HCT116 (cell line): Measurements from ENCODE around the gene LTB4R. TPM values are rescaled to one million over a fixed set of nuclear protein-coding genes. Genes with fewer than 3 reads are reported as not detected.

ENCODE experiments used
- ATAC-seq: fragments of 200-7000 bp; cut with Tn5 transposase; 2 replicates; pipeline ENCODE4 v1.9.1; 2020; ENCODE audit warnings: mild to moderate bottlenecking, moderate library complexity
- BruUV-seq: library from RNA; stranded (reverse); fragments of 400-500 nt; replicated peaks from 2 replicates; lab custom pipeline; 2021; lab: Mats Ljungman, UMichigan
- CTCF ChIA-PET: fragments of 300-600 bp; sonication (Branson Sonifier 250); formaldehyde crosslinking; loops from one replicate; lab custom pipeline; 2021; ENCODE audit warnings: antibody characterized with exemption; lab: Charles Lee
- POLR2A ChIA-PET: fragments of 300-600, 350-600 bp; sonication (Branson Sonifier 250); formaldehyde crosslinking; loops from one replicate; lab custom pipeline; 2021; ENCODE audit warnings: antibody characterized with exemption; lab: Charles Lee
- RAD21 ChIA-PET, 2 experiments: fragments of 300-600 bp; sonication (Branson Sonifier 250); formaldehyde crosslinking; loops; one replicate each; lab custom pipeline; 2023; ENCODE audit warnings: low total read pairs in 2 of 2; ENCODE audit not compliant: uncharacterized antibody in 2 of 2, unreplicated experiment in 2 of 2, low non-redundant PET in 1 of 2; lab: Charles Lee
- DNase-seq: peaks from one replicate; pipeline ENCODE4 v3.0.0-alpha.2; 2010; ENCODE audit warnings: low read depth, low spot score
- H2AFZ ChIP-seq: fragments of 200-600 bp; shearing (Covaris generic), sonication (generic); 2 replicates; pipeline ENCODE4 v1.6.1; 2017; ENCODE audit warnings: low read depth, mixed run types, mixed read lengths, antibody characterized with exemption, low read length; ENCODE audit not compliant: poor library complexity, severe bottlenecking
- H3K27ac ChIP-seq: 2 replicates; pipeline ENCODE4 v1.5.1; 2012; ENCODE audit warnings: low read depth, low read length
- H3K27me3 ChIP-seq: fragments of 200-600 bp; sonication (generic); 2 replicates; pipeline ENCODE4 v1.6.1; 2016; ENCODE audit warnings: mixed run types, low read length, mixed read lengths; ENCODE audit not compliant: insufficient read depth
- H3K36me3 ChIP-seq, 2 experiments: fragments of 200-500 bp in 1 of 2; fragments of 200-600 bp in 1 of 2; sonication (Bioruptor generic) in 1 of 2; sonication (generic) in 1 of 2; 2 replicates each; pipeline versions ENCODE4 v1.5.1 to v1.6.1; 2014 to 2016; ENCODE audit warnings: low read length in 2 of 2, inconsistent platforms in 1 of 2, mixed read lengths in 1 of 2, mixed run types in 1 of 2; ENCODE audit not compliant: insufficient read depth in 2 of 2, control insufficient read depth in 1 of 2
- H3K4me1 ChIP-seq, 2 experiments: fragments of 200-600 bp in 1 of 2; sonication (generic) in 1 of 2; 2 replicates each; pipeline versions ENCODE4 v1.5.1 to v1.6.1; 2012 to 2017; ENCODE audit warnings: low read length in 2 of 2, inconsistent platforms in 1 of 2, mild to moderate bottlenecking in 1 of 2, mixed read lengths in 1 of 2, mixed run types in 1 of 2, moderate library complexity in 1 of 2; ENCODE audit not compliant: insufficient read depth in 2 of 2, control insufficient read depth in 1 of 2
- H3K4me2 ChIP-seq: fragments of 200-600 bp; sonication (generic); 2 replicates; pipeline ENCODE4 v1.6.1; 2017; ENCODE audit warnings: mixed run types, low read length, mixed read lengths
- H3K4me3 ChIP-seq, 2 experiments: fragments of 200-600 bp in 1 of 2; sonication (generic) in 1 of 2; replicated peaks in 1 of 2; 2 replicates each; pipeline ENCODE4 v1.5.1; 2011 to 2016; ENCODE audit warnings: low read length in 2 of 2, control low read depth in 1 of 2, low read depth in 1 of 2, mild to moderate bottlenecking in 1 of 2, mixed read lengths in 1 of 2, mixed run types in 1 of 2
- H3K79me2 ChIP-seq: fragments of 200-600 bp; sonication (generic); 2 replicates; pipeline ENCODE4 v1.6.1; 2017; ENCODE audit warnings: mild to moderate bottlenecking, mixed run types, low read length, moderate library complexity, mixed read lengths; ENCODE audit not compliant: insufficient read depth
- H3K9ac ChIP-seq: fragments of 200-600 bp; sonication (generic); 2 replicates; pipeline ENCODE4 v1.6.1; 2016; ENCODE audit warnings: low read length, mixed read lengths
- H3K9me2 ChIP-seq: fragments of 200-600 bp; sonication (generic), shearing (Covaris generic); 2 replicates; pipeline ENCODE4 v1.6.1; 2017; ENCODE audit warnings: mixed run types, mild to moderate bottlenecking, moderate library complexity; ENCODE audit not compliant: insufficient read depth
- H3K9me3 ChIP-seq, 2 experiments: fragments of 200-500 bp in 1 of 2; fragments of 200-600 bp in 1 of 2; sonication (Bioruptor generic) in 1 of 2; sonication (generic) in 1 of 2; 2 replicates each; pipeline ENCODE4 v1.6.1; 2014 to 2017; ENCODE audit warnings: low read length in 2 of 2, mixed read lengths in 2 of 2, inconsistent platforms in 1 of 2, low read depth in 1 of 2, mild to moderate bottlenecking in 1 of 2, mixed run types in 1 of 2, moderate library complexity in 1 of 2; ENCODE audit not compliant: control insufficient read depth in 1 of 2, insufficient read depth in 1 of 2
- H4K20me1 ChIP-seq: fragments of 200-600 bp; sonication (generic), shearing (Covaris generic); 2 replicates; pipeline ENCODE4 v1.6.1; 2017; ENCODE audit warnings: mixed run types, mild to moderate bottlenecking, moderate library complexity; ENCODE audit not compliant: insufficient read depth
- CEBPB ChIP-seq: IDR thresholded peaks from 2 replicates; pipeline ENCODE4 v1.6.1; 2012; ENCODE audit warnings: low read depth
- EGR1 ChIP-seq: IDR thresholded peaks from 2 replicates; pipeline ENCODE4 v1.6.1; 2012; ENCODE audit warnings: low read depth
- EZH2 ChIP-seq: fragments of 200-600 bp; sonication (generic); IDR thresholded peaks from 2 replicates; pipeline ENCODE4 v1.6.1; 2017; ENCODE audit warnings: antibody characterized with exemption, mixed run types
- JUND ChIP-seq: IDR thresholded peaks from 2 replicates; pipeline ENCODE4 v1.6.1; 2012
- MAX ChIP-seq: IDR thresholded peaks from 2 replicates; pipeline ENCODE4 v1.6.1; 2012
- POLR2A ChIP-seq: IDR thresholded peaks from 2 replicates; pipeline ENCODE4 v1.7.0; 2011; ENCODE audit warnings: borderline replicate concordance; ENCODE audit not compliant: insufficient read depth, insufficient read length; ENCODE audit errors: extremely low read depth
- RAD21 ChIP-seq: IDR thresholded peaks from 2 replicates; pipeline ENCODE4 v1.6.1; 2012; ENCODE audit warnings: low read depth, mild to moderate bottlenecking
- SIN3A ChIP-seq: IDR thresholded peaks from 2 replicates; pipeline ENCODE4 v1.6.1; 2012; ENCODE audit warnings: low read depth
- SP1 ChIP-seq: IDR thresholded peaks from 2 replicates; pipeline ENCODE4 v1.6.1; 2012; ENCODE audit warnings: low read depth
- TCF7L2 ChIP-seq: IDR thresholded peaks from 2 replicates; pipeline ENCODE4 v1.7.0; 2011; ENCODE audit warnings: borderline replicate concordance, inconsistent platforms; ENCODE audit not compliant: insufficient read depth, insufficient read length; ENCODE audit errors: extremely low read depth
- ZFX ChIP-seq: fragments of 450-650 bp; IDR thresholded peaks from 2 replicates; pipeline ENCODE4 v1.6.1; 2017
- intact Hi-C: fragments of 100-400 bp; cut with micrococcal nuclease; formaldehyde crosslinking; loops from 2 replicates; pipeline ENCODE4 v1.10.0; 2022
- total RNA-seq: library from RNA; stranded (reverse); gene quantifications from one replicate; pipeline ENCODE4 v1.2.1, GENCODE V29; 2021; ENCODE audit not compliant: unreplicated experiment
- TF ChIP-seq, protein P1 (sequence below): IDR thresholded peaks from 2 replicates; pipeline ENCODE4 v1.6.1; 2012
- TF ChIP-seq, protein P2 (sequence below): IDR thresholded peaks from 2 replicates; pipeline ENCODE4 v1.6.1; 2011; ENCODE audit warnings: mild to moderate bottlenecking, low read length, moderate library complexity; ENCODE audit not compliant: insufficient replicate concordance; ENCODE audit errors: extremely low read depth

Gene LTB4R
- total RNA-seq, 1 experiment from 2014 or later = 14.8 TPM

DNA sequence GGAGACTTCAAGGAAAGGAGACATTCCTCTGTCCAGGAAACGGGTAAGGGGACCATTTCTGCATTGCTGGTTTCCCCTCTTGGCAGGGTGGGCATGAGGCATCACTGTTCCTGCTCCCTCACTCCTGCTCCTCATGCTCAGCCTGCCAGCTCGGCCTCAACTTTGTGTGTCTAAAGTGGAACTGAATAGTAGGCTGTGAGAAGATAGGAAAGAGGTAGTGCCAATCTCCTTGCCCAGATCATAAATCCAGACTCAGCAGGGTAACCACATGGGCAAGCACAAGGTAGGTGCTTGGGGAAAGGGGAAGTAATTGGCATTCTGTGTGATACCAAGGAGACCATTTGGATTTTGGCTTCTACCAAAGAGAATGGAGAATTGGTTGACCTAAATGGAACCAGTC, 2.6 kb downstream of the LTB4R start:
- Histone ChIP-seq H3K4me2 (no peak overlapping the region), H3K36me3 (peaks cover 0 to 1% of the 10 kb centered on the region in 2 experiments; a peak in 2 of 4 replicates), H3K9me2 (no peaks in the 10 kb centered on the region), H3K27me3 (no peaks in the 10 kb centered on the region), H2AFZ (no peak overlapping the region), H4K20me1 (no peaks in the 10 kb centered on the region), H3K9me3 (no peaks in the 10 kb centered on the region), H3K9ac (no peak overlapping the region), H3K79me2 (no peaks in the 10 kb centered on the region), H3K27ac (no peak overlapping the region), H3K4me3 (no peak overlapping the region), H3K4me1 (peaks cover 11 to 24% of the 10 kb centered on the region in 2 experiments)
- no peak for ATAC-seq
- TF ChIP-seq JUND (no peak), SIN3A (no peak), ZFX (no peak), EZH2 (no peak), SP1 (no peak), TCF7L2 (no peak), CEBPB (no peak), MAX (no peak), POLR2A (no peak), EGR1 (no peak), RAD21 (no peak)
- TF ChIP-seq, protein P1, sequence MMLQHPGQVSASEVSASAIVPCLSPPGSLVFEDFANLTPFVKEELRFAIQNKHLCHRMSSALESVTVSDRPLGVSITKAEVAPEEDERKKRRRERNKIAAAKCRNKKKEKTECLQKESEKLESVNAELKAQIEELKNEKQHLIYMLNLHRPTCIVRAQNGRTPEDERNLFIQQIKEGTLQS = no peak
- TF ChIP-seq, protein P2, sequence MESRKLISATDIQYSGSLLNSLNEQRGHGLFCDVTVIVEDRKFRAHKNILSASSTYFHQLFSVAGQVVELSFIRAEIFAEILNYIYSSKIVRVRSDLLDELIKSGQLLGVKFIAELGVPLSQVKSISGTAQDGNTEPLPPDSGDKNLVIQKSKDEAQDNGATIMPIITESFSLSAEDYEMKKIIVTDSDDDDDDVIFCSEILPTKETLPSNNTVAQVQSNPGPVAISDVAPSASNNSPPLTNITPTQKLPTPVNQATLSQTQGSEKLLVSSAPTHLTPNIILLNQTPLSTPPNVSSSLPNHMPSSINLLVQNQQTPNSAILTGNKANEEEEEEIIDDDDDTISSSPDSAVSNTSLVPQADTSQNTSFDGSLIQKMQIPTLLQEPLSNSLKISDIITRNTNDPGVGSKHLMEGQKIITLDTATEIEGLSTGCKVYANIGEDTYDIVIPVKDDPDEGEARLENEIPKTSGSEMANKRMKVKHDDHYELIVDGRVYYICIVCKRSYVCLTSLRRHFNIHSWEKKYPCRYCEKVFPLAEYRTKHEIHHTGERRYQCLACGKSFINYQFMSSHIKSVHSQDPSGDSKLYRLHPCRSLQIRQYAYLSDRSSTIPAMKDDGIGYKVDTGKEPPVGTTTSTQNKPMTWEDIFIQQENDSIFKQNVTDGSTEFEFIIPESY = no peak
- POLR2A ChIA-PET = no interaction called here
- CTCF ChIA-PET = interaction anchor here (0.8 kb wide), 1 partner anchor 19 kb away, joined by 3 read pairs; no protein-coding TSS in a partner anchor
- DNase-seq = no peak
- RAD21 ChIA-PET = interaction anchor here in 1 of 2 experiments (1.1 kb wide), 1 partner anchor 20 kb away, joined by 3 read pairs; no protein-coding TSS in a partner anchor
- BruUV-seq = no TSS peak
- intact Hi-C loops = no loop called here
